HG02884 (cell line): ENCODE measurements around the gene RCBTB1.
A peak's percentile ranks its signal among the peaks of the same experiment; 100 is the strongest.
"Not testable (repeated sequence)": the region's sequence is repeated elsewhere in the genome, so short reads cannot be mapped to it uniquely, and the experiment has no call there.

Source experiments
- ATAC-seq: cut with Tn5 transposase; IDR thresholded peaks from one replicate; pipeline ENCODE4 v1.9.1; 2021; ENCODE audit warnings: mild to moderate bottlenecking, moderate library complexity; ENCODE audit not compliant: unreplicated experiment

The RCBTB1 gene

DNA sequence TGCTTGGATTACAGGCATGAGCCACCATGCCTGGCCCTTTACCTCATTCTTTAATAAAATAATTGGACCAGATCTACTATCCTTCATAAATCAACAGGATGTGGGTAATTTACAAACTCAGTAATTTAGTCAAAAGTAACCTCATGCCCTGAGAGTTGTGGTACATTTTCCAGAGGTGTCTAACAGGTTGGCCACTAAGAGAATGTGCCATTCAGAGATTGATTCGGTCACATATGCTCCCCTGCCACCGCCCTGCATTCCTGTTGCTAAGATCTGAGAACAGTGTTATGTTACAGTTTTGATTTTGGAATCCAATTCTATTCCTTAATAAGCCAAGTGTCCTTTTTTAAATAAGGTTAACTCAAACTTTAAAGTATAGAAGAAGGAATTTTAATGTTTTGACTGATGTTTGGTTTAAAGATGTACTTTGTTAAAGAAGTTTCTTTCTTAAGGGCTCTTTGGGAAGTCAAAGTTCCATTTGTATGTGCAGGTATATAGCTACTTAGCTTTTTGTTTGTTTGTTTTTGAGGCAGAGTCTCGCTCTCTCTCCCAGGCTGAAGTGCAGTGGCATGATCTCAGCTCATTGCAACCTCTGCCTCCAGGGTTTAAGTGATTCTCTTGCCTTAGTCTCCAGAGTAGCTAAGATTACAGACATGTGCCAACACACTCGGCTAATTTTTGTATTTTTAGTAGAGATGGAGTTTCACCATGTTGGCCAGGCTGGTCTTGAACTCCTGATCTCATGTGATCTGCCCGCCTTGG lies 60.4 kb downstream of the RCBTB1 start:
- no peak for ATAC-seq

DNA sequence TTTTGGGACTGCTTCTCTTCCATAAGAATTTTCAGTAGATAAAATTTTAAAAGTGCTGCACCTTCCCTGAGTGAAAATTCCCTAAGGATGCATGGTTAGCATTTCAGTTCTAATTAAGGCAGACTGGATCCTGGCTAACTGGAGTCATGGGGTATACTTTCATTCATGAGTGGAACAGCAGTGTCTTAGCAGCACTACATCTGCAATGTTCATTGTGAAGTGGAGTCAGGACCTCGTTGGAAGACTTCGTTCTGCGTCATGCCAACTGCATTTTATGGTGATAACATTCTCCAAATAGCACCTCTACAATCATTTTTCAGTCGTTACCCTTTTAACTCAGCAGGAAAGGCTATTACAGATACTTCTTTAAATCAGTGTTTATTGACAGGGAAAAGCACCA lies 64.1 kb downstream of the RCBTB1 start:
- no peak for ATAC-seq

DNA sequence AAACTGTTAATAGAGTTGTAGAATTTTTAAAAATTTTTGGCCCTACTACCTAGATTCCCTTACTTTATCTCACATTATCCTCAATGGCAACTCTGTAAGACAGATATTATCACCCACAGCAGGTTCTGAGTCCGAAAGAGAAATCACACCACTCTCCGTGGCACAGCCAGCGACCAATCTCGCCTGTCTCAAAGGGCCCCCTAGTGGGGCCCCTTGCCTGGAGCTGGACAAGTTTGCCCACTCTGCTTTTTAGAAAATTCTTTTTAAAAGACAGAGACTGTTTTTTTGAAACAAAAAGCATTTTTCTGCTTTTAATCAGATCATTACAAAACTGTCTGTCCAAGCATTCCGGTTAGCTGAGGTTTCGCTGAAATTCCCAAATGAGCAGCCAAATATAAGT lies 67.9 kb downstream of the RCBTB1 start:
- no peak for ATAC-seq

DNA sequence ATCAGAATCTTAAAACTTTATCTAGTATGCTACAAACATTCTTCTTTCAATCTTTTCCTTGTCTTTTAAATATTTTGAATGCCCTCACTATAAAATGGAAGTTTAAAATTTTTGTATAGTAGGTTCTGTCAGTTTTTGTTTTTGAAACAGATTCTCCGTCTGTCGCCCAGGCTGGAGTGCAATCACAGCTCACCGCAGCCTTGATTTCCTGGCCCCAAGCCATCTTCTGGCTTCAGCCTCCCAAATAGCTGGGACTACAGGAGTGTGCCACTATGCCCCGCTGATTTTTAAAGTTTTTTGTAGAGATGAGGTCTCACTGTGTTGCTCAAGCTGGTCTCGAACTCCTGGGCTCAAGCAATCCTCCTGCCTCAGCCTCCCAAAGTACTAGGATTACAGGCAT lies 68.9 kb downstream of the RCBTB1 start:
- ATAC-seq, result no peak

DNA sequence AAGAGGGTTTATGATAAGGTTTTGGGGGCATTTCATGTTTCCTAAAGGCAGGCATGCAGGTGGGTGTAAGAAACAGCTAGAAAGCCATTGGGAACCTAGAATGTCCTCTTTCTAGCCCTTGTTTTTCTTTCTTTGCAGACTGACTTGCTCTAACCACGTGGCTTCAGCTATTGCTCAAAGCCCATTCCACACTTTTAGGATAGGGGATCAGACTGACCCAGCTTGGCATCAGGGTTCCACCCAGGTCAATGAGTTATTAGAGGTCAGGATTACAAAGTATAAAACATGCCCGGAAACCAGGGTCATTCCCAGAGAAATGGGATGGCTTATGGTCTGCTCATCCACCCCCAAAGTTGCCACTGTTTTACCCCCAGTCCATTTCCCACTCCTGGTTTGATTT lies 72.8 kb downstream of the RCBTB1 start:
- ATAC-seq, result no peak

DNA sequence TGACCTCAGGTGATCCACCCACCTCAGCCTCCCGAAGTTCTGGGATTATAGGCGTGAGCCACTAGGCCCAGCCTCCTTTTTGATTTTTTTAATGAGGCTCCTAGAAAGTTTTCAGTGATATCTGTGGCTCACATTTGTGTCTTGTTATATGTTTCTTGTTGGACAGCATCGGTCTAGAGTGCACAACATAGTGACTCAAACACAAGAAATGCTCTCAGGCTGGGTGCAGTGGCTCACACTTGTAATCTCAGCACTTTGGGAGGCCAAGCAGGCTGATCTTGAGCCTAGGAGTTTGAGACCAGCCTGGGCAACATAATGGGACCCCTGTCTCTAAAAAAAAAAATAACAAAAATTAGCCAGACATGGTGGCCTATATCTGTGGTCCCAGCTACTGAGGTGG lies 81.4 kb downstream of the RCBTB1 start:
- ATAC-seq, result no peak

DNA sequence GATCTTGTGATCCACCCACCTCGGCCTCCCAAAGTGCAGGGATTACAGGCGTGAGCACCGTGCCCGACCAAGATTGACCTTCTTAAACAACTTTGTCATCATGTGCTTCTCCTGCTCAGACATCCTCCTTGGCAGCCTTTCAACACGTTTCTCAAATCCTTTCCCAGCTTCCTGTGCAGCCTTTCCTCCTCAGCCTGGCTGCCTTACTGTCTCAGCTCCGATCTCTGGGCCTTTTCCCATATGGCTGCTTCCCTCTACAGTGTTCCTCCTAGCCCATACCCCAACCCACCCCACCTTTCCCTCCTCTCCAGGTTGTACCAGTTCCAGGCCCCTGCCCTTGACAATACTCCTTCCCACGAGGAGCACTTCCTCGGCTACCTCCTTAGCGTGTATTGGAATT lies 82.4 kb downstream of the RCBTB1 start:
- ATAC-seq, result no peak

DNA sequence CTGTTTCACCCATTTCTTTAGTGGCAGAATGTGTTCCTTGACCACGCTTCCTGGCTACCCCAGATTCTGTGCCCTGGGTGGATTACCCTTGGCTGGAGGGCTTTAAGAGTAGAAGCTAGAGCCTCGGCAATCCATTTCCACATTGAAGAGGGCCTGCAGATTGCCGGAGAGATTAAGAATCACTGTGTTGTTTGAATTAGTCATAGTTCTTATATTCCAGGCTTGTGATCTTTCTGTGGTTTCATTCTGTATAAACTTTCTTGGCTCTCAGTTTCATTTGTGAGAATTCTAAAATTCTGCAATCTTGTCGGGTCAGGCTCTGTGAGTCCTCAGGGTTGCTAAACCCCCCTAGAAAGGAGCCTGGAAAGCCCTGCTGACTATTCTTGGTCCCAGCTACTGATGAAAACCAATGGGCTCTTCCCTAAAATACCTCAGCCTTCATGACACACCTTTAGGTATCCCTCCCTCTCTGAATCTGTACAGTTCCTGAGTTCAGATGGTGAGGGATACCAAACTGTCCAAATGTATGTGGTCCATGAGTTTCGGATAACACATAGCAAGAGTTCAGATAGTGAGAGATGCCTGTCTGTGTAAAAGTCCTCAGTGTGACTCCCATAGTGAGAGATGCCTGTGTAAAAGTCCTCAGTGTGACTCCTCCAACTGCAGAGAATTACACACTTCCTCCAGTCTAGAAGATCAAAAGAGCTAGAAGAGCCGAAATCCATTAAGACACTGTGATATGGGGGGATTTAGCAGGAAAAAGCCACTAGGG lies 85.3 kb downstream of the RCBTB1 start:
- no peak for ATAC-seq

DNA sequence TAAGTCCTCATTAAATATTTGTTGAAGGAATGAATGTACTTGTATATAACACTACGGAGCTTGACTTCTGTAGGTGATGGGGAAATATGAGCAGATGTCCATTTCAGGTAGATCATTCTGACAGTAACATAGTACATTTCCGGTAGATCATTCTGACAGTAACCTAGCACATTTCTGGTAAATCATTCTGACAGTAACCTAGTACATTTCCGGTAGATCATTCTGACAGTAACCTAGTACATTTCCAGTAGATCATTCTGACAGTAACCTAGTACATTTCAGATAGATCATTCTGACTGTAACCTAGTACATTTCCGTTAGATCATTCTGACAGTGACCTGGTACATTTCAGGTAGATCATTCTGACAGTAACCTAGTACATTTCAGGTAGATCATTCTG lies 87.2 kb downstream of the RCBTB1 start:
- ATAC-seq, result no peak

DNA sequence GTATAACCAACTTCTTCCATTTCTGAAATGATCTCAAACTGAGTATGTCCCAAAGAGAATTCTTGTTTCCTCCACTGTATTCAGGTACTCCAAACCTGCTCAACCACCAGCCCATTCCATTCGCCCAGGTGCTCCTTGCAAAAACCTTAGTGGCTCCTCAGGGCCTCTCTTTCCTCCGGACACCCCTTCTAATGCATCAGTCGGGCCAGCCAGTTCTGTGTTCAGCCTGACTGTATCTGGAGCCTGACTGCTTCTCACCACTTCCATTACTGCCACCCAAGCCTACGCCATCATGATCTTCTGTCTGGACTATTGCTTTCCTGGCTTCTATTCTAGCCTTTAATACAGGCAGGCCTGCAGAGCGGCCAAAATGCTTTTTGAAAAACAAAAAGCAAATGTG lies 88.1 kb downstream of the RCBTB1 start:
- no peak for ATAC-seq

DNA sequence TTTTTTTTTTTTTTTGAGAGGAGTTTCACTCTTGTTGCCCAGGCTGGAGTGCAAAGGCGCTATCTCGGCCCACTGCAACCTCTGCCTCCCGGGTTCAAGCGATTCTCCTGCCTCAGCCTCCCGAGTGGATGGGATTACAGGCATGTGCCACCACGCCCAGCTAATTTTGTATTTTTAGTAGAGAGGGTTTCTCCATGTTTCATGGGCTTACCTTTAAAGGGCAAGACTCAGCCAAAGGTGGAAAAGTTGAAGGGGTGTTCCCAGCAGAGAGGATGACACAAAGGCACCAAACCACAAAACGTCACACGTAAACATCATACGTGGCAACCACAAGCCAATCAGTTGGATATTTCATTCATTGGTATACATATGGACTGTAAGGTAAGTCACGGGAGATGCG lies 88.5 kb downstream of the RCBTB1 start:
- not testable (repeated sequence) for ATAC-seq

DNA sequence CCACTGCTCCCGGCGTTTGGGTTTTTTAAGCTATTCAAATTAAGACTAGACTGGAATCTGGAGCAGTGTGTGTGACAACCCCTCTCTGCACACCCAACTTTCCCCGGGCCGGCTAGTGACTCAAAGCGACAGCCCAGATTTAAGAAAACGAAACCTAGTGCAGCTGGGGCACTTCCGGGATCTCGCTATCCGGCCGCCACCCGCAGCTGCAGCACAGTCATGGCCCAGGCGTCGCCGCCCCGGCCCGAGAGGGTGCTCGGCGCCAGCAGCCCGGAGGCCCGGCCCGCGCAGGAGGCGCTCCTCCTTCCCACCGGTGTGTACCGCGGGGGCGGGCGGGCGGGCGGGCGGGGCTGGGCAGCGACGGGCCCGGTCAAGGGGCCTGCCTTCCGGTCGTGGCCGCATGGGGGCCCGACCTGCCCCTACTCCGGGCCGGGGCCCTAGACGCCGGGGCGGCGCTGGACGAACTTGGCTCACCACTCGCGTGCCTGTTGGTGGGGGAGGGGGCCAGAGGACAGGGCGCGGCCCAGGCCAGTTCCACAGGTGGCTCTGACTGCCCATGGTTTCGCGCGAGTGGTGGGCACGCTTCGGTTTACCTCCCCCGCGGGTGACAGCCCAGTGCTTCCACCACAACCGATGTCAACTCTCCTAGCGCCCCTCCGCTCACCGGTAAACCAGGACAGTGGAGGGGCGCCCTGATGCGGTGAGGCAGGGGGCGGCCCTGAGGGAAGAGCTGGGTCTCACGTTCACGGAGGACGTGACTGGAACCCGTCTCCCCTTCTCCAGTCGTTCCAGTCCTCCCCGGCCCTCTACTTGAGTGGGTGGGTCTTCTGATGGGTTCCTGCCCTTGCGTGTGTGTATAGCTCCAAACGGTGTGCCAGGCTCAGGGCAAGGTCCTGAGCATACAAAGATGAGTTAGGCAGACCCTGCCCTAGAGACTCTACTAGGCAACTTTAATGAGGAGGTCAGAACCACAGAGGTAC lies 89.3 kb downstream of the RCBTB1 start, which contains the start of gene PHF11:
PHF11 (plus strand) TSS at position 171 of the 980 bp plus-strand sequence; CDS start at position 220, 49 bp downstream.
- ATAC-seq, result peak; percentile 86

DNA sequence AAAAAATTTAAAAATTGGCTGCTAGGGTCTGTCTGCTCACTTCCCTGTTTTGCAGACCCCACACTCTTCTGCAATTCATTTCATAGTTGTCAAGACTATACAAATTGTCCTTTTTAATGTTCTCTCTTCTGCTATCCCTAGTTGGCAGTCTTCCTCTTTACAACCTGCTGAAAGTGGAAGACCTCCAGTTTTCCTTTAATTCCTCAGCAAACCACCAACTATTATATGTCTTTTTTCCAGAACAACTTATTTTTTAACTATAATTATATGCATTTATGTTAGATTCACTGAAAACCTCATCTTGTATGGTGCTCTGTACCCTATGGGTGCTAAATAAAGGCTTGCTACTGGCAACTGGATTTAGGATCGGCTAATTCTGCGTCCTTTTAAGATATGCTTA lies 90.7 kb downstream of the RCBTB1 start:
- no peak for ATAC-seq

DNA sequence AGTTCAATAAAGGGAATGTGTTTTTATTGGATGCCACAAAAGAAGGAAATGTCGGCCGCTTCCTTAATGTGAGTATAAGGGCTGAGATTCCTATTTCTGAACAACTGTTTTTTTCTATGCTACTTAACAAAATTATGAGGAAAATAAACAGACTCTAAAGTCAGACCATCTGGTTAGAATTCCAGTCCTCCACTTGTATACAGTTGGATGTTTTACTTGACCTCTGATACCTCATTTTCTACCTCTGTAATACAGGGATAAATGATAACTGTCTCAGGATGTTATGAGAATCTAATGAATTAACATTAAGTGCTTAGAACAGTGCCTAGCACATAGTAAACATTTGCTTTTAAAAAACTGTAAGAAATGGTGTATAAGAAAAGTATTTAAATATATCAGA lies 96.8 kb downstream of the RCBTB1 start:
- no peak for ATAC-seq
